Measurements from ENCODE around the gene RAB26. TPM values are rescaled to one million over a fixed set of nuclear protein-coding genes. Genes with fewer than 3 reads are reported as not detected.

The RAB26 gene
- total and polyA plus RNA-seq, 2 of the 13 experiments (the other 11 are each of a cell fraction or from before 2014, with no cell fraction given) = 0.86 to 3.6 TPM

DNA sequence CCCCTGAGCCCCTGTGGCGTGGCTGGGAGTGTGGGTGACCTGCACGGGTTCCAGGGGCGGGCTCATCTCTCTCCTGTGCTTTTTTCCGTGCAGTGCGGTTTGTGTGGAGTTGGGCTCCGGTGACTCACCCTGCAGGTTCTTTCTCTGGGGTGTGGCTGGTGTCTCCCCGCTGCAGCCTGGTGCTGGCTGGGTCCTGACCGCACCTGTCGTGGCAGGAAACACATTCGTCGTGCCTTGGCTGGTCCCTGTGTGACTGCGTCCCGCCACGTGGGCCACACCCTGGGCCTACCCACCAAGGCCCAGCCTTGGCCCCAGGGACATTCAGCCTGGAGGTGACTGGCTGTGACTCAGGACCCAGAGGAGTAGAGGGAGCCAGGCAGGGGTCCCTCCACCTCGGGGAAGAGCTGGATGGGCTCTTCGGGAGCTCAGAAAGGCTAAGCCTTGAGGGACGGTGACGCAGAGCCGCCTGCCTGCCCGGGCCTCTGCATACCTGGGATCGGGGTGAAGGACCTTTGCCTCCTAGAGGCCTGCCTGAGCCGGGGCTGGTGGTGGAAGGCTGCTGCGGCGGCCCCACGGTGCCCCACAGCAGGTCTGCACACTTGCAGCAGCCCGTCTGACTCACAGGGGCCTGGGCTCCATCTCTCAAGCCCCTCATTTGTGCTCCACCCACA lies 14.9 kb downstream of the RAB26 start (continued):
- TF ChIP-seq SMYD3 (CRISPR knock-in tag; IDR thresholded peaks at IDR 0.05) (no peak), ZNF710 (CRISPR knock-in tag; IDR thresholded peaks at IDR 0.05; ENCODE audit: borderline replicate concordance) (0 out of 2 replicates have a peak, but pooled peaks have one; percentile 23), NFKB2 (CRISPR knock-in tag; IDR thresholded peaks at IDR 0.05; ENCODE audit: borderline replicate concordance) (no peak), ZNF746 (CRISPR knock-in tag; IDR thresholded peaks at IDR 0.05) (no peak), ZSCAN31 (CRISPR knock-in tag; IDR thresholded peaks at IDR 0.05; ENCODE audit: low read depth) (no peak; the same call in 1 of the 2 replicates), SATB2 (CRISPR knock-in tag; IDR thresholded peaks at IDR 0.05) (no peak), PITX1 (CRISPR knock-in tag; IDR thresholded peaks at IDR 0.05) (peak; percentile 19; the same call in 1 of the 2 replicates), ZNF749 (CRISPR knock-in tag; IDR thresholded peaks at IDR 0.05; ENCODE audit: borderline replicate concordance) (no peak), PHF8 (CRISPR knock-in tag; IDR thresholded peaks at IDR 0.05) (peak; percentile 52), BRF2 (CRISPR knock-in tag; IDR thresholded peaks at IDR 0.05) (no peak), ETV6 (CRISPR knock-in tag; conservative IDR thresholded peaks at IDR 0.05) (no peak), AHR (CRISPR knock-in tag; IDR thresholded peaks at IDR 0.05) (no peak), SP1 (IDR thresholded peaks at IDR 0.05) (no peak), SP1 (CRISPR knock-in tag; IDR thresholded peaks at IDR 0.05) (no peak), MBNL3 (CRISPR knock-in tag; conservative IDR thresholded peaks at IDR 0.05) (no peak), ZNF460 (CRISPR knock-in tag; IDR thresholded peaks at IDR 0.05; ENCODE audit: borderline replicate concordance) (no peak)
- TF ChIP-seq, protein P1, sequence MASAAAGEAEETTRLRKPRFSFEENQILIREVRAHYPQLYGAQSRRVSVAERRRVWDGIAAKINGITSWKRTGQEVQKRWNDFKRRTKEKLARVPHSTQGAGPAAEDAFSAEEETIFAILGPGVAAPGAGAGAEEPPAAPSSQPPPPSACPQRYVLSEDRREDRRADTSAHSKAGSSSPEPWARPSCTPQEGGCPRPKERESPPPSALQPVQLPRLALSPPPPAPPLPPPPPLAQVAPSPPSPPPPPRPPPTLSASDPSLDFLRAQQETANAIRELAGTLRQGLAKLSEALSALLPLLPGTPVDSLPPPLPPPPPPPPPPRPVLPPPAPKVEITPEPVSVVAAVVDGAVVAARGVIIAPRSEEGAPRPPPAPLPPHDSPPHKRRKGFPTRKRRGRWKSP (CRISPR knock-in tag; IDR thresholded peaks at IDR 0.05) = no peak
- TF ChIP-seq, protein P2, sequence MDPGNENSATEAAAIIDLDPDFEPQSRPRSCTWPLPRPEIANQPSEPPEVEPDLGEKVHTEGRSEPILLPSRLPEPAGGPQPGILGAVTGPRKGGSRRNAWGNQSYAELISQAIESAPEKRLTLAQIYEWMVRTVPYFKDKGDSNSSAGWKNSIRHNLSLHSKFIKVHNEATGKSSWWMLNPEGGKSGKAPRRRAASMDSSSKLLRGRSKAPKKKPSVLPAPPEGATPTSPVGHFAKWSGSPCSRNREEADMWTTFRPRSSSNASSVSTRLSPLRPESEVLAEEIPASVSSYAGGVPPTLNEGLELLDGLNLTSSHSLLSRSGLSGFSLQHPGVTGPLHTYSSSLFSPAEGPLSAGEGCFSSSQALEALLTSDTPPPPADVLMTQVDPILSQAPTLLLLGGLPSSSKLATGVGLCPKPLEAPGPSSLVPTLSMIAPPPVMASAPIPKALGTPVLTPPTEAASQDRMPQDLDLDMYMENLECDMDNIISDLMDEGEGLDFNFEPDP (CRISPR knock-in tag; conservative IDR thresholded peaks at IDR 0.05) = 0 out of 2 replicates have a peak, but pooled peaks have one; percentile 57
- TF ChIP-seq, protein P3, sequence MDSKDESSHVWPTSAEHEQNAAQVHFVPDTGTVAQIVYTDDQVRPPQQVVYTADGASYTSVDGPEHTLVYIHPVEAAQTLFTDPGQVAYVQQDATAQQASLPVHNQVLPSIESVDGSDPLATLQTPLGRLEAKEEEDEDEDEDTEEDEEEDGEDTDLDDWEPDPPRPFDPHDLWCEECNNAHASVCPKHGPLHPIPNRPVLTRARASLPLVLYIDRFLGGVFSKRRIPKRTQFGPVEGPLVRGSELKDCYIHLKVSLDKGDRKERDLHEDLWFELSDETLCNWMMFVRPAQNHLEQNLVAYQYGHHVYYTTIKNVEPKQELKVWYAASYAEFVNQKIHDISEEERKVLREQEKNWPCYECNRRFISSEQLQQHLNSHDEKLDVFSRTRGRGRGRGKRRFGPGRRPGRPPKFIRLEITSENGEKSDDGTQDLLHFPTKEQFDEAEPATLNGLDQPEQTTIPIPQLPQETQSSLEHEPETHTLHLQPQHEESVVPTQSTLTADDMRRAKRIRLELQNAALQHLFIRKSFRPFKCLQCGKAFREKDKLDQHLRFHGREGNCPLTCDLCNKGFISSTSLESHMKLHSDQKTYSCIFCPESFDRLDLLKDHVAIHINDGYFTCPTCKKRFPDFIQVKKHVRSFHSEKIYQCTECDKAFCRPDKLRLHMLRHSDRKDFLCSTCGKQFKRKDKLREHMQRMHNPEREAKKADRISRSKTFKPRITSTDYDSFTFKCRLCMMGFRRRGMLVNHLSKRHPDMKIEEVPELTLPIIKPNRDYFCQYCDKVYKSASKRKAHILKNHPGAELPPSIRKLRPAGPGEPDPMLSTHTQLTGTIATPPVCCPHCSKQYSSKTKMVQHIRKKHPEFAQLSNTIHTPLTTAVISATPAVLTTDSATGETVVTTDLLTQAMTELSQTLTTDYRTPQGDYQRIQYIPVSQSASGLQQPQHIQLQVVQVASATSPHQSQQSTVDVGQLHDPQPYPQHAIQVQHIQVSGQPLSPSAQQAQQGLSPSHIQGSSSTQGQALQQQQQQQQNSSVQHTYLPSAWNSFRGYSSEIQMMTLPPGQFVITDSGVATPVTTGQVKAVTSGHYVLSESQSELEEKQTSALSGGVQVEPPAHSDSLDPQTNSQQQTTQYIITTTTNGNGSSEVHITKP (CRISPR knock-in tag; IDR thresholded peaks at IDR 0.05; ENCODE audit: low read depth) = no peak
- TF ChIP-seq, protein P4, sequence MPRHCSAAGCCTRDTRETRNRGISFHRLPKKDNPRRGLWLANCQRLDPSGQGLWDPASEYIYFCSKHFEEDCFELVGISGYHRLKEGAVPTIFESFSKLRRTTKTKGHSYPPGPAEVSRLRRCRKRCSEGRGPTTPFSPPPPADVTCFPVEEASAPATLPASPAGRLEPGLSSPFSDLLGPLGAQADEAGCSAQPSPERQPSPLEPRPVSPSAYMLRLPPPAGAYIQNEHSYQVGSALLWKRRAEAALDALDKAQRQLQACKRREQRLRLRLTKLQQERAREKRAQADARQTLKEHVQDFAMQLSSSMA (CRISPR knock-in tag; IDR thresholded peaks at IDR 0.05) = no peak
